ENCODE data around the gene SKAP2.

Gene SKAP2

GRCh38 chr7:26698194-26698593 lies 166.2 kb downstream of the SKAP2 start:
- in situ Hi-C loops (cut with MboI; ENCODE audit: low sequenced_read_pairs): no loop called here

GRCh38 chr7:26696978-26697377 lies 167.4 kb downstream of the SKAP2 start:
- in situ Hi-C loops (cut with MboI; ENCODE audit: low sequenced_read_pairs): no loop called here

- in situ Hi-C loops (cut with MboI; ENCODE audit: low sequenced_read_pairs): no loop called here
These were observed 168.2 kb downstream of the SKAP2 start for GRCh38 chr7:26696161-26696560.

- in situ Hi-C loops (cut with MboI; ENCODE audit: low sequenced_read_pairs): no loop called here
These were observed 169.7 kb downstream of the SKAP2 start for GRCh38 chr7:26694713-26695112.

GRCh38 chr7:26694141-26694540 lies 170.2 kb downstream of the SKAP2 start:
- in situ Hi-C loops (cut with MboI; ENCODE audit: low sequenced_read_pairs): no loop called here

- in situ Hi-C loops (cut with MboI; ENCODE audit: low sequenced_read_pairs): no loop called here
These were observed 172.5 kb downstream of the SKAP2 start for GRCh38 chr7:26691886-26692285.

- in situ Hi-C loops (cut with MboI; ENCODE audit: low sequenced_read_pairs): no loop called here
These were observed 173.0 kb downstream of the SKAP2 start for GRCh38 chr7:26691406-26691805.

GRCh38 chr7:26690135-26690805 lies 174.1 kb downstream of the SKAP2 start:
- in situ Hi-C loops (cut with MboI; ENCODE audit: low sequenced_read_pairs): no loop called here

GRCh38 chr7:26688936-26689506 lies 175.4 kb downstream of the SKAP2 start:
- in situ Hi-C loops (cut with MboI; ENCODE audit: low sequenced_read_pairs): no loop called here

GRCh38 chr7:26688388-26688787 lies 176.0 kb downstream of the SKAP2 start:
- in situ Hi-C loops (cut with MboI; ENCODE audit: low sequenced_read_pairs): no loop called here

GRCh38 chr7:26687032-26687431 lies 177.4 kb downstream of the SKAP2 start:
- in situ Hi-C loops (cut with MboI; ENCODE audit: low sequenced_read_pairs): no loop called here

GRCh38 chr7:26686448-26686981 lies 177.9 kb downstream of the SKAP2 start:
- in situ Hi-C loops (cut with MboI; ENCODE audit: low sequenced_read_pairs): no loop called here

- in situ Hi-C loops (cut with MboI; ENCODE audit: low sequenced_read_pairs): no loop called here
These were observed 178.8 kb downstream of the SKAP2 start for GRCh38 chr7:26685606-26686005.

GRCh38 chr7:26684447-26684846 lies 179.9 kb downstream of the SKAP2 start:
- in situ Hi-C loops (cut with MboI; ENCODE audit: low sequenced_read_pairs): no loop called here

- in situ Hi-C loops (cut with MboI; ENCODE audit: low sequenced_read_pairs): no loop called here
These were observed 181.1 kb downstream of the SKAP2 start for GRCh38 chr7:26683277-26683676.

GRCh38 chr7:26681819-26682418 lies 182.5 kb downstream of the SKAP2 start:
- in situ Hi-C loops (cut with MboI; ENCODE audit: low sequenced_read_pairs): no loop called here

- in situ Hi-C loops (cut with MboI; ENCODE audit: low sequenced_read_pairs): no loop called here
These were observed 183.8 kb downstream of the SKAP2 start for GRCh38 chr7:26680587-26680986.

GRCh38 chr7:26675143-26675887 lies 189.1 kb downstream of the SKAP2 start:
- in situ Hi-C loops (cut with MboI; ENCODE audit: low sequenced_read_pairs): no loop called here

- in situ Hi-C loops (cut with MboI; ENCODE audit: low sequenced_read_pairs): loop anchor here (25.0 kb wide), 1 partner anchor 787 kb away; no protein-coding TSS in a partner anchor
These were observed 190.5 kb downstream of the SKAP2 start for GRCh38 chr7:26673858-26674257.

GRCh38 chr7:26673271-26673670 lies 191.1 kb downstream of the SKAP2 start:
- in situ Hi-C loops (cut with MboI; ENCODE audit: low sequenced_read_pairs): loop anchor here (25.0 kb wide), 1 partner anchor 786 kb away; no protein-coding TSS in a partner anchor

GRCh38 chr7:26670841-26671240 lies 193.5 kb downstream of the SKAP2 start:
- in situ Hi-C loops (cut with MboI; ENCODE audit: low sequenced_read_pairs): loop anchor here (25.0 kb wide), 1 partner anchor 784 kb away; no protein-coding TSS in a partner anchor

Data from HL-60/S4 treated with retinoic acid at 250 ng/mL for 4 days and 3 days (cell line).